GM12801 (cell line): ENCODE data around the gene TRABD2B.

ENCODE experiments used
- TF ChIP-seq, protein P1 (sequence below): IDR thresholded peaks from one replicate; pipeline ENCODE4 v1.5.1; 2011; ENCODE audit warnings: control low read depth; ENCODE audit not compliant: insufficient read length; ENCODE audit errors: extremely low read depth

Gene TRABD2B

DNA sequence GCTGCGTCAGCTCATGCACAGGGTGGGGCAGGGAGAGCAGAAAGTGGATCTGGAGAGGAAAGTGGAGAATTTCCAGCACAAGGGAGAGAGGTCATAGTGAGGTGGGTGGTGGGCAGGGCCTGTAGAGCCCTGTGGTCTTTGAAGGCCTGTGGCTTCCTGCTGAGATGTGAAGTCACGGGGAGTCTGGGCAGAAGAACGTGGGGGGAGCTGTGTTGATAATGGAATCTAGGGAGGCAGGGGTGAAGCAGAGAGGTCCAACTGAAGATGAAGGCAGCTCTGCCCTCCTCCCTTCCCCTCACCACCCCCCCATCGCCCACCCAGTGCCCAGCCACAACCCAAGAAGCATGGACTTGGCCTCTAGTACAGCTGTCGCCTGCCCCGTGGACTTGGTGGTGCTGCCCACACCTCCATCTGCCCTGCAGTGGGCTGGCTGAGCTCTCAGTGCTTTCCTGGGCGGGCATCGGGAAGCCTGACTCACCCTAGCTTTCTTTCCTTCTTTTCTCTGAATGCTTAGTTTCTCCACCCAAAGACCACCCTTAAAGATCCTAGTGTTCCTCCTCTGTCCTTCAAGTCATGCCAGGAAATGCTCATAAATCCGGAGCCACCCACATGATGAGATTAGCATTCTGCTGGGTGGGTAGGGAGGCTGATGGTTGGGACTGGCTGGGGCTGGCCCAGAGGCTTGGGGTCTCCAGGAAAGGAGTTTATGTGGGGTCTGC lies 186.1 kb downstream of the TRABD2B start:
- TF ChIP-seq, protein P1, sequence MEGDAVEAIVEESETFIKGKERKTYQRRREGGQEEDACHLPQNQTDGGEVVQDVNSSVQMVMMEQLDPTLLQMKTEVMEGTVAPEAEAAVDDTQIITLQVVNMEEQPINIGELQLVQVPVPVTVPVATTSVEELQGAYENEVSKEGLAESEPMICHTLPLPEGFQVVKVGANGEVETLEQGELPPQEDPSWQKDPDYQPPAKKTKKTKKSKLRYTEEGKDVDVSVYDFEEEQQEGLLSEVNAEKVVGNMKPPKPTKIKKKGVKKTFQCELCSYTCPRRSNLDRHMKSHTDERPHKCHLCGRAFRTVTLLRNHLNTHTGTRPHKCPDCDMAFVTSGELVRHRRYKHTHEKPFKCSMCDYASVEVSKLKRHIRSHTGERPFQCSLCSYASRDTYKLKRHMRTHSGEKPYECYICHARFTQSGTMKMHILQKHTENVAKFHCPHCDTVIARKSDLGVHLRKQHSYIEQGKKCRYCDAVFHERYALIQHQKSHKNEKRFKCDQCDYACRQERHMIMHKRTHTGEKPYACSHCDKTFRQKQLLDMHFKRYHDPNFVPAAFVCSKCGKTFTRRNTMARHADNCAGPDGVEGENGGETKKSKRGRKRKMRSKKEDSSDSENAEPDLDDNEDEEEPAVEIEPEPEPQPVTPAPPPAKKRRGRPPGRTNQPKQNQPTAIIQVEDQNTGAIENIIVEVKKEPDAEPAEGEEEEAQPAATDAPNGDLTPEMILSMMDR: no peak

DNA sequence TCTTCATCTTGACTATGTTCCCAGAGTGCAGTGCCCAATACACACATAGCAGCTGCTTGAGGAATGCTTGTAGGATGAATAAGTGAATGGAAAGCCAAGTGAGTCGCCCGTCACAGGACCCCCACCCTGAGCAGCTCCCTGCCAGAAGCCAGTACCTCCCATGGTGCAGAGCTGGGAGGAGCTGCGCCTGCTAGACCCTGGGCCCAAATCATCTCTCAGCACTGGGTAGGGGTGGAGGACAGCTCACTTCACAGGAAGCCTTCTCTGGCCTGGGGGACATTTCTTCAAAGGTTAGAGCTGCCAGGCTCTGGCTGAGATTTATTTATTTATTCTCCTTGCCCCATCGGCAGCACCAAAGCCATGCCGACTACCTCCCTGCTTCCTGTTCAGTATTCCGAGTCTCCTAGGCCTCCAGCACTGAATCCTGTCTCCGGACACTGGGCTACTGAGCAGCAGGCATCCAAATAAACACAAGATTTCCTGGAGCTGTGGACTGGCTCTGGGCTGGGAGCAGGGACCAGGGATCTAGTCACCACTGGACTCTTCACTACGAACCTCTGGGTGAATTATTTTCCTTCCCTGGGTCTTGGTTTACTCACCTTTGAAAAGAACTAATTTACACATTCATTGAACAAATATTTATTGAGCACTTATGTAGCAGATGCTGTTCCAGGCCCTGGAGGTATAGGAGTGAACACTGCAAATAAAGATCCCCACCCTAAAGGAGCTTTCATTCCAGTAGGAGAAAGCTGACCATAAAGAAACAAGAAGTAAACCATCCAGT lies 187.7 kb downstream of the TRABD2B start:
- TF ChIP-seq, protein P1: no peak

DNA sequence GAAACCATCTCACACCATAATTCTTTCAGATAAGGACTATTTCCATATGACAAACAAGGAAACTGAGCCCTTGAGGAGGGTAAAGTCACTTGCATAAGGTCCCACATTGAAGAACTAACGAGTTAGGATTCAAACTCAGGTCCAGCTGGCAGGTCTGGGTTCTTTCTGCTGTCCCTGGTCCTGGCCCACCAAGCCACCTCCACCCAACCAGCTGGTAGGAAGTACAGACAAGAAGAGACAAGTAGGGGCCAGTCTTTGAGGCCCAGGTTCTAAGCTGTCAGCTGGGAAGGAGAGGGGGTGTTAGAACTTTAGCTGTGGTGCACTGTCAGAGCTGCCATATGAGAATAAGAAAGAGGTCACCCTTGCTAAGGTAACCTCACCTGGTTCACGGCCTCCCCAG lies 188.6 kb downstream of the TRABD2B start:
- TF ChIP-seq, protein P1: no peak

DNA sequence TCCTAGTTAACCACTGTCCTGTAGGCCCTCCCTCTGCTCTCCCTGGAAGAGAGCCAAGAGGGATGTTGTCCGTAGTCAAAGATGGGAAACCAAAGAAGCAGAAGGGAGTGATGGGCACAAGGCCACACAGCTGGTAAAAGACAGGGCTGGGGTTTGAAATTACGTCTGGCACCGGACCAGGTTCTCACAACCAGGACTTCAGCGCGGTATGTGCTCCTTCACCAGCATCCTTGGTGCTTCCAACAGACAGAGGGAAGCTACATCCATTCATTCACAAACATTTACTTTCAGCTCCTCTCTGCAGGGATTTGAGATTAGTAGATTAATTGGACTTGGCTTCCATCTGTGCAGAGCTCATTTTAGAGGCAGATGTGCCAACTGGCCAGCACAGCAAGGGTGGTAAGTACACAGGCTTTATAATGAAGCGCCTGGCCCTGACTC lies 191.2 kb downstream of the TRABD2B start:
- TF ChIP-seq, protein P1: no peak

DNA sequence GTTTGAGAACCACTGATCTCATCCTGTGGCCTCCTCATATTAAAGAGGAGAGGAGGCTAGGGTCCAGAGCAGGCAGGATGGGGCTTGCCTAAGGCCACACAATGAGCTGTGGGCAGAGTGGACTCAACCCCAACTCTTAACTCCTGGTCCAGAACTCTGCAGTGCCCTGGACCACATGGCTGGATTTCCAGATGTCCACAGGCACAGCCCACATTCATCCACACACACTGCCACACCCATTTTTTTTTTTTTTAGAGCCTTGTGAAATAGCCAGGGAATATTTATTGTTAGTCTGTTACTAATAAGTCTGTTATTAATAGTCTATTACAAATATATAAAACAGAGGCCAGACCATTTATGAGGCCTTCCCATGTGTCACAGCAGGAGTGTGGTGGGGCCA lies 192.2 kb downstream of the TRABD2B start:
- TF ChIP-seq, protein P1: no peak

DNA sequence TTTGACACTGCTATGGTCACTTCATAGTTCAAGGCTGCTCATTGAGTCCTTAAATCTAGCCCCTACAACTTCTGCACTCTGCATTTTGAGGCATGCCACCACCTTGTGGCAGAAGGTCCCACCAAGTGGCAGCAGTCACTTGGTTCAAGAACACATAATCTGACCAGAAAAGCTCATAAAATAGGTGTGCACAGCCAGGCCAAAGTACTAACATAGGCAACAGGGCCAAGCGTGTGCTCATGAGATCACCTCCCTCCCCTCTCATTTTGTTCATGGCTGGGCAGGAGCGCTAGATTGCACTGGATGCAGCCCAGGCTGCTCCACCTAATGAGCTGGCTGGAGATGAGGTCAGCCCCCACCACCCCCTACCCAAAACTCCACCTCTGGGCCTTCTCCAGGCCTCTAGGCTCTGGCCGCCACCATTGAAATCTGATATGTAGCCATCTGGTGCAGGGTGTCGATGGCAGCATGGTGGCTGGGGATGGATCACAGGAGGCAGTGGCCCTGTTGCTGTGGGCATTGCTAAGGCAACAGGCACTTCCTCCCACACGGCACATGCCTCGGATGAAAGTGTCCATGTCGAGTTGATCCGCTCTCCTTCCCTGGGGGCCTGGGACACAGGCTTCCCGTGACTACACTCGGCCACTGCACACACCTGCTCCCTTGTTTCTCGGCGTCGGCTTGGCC lies 193.2 kb downstream of the TRABD2B start:
- TF ChIP-seq, protein P1: no peak

DNA sequence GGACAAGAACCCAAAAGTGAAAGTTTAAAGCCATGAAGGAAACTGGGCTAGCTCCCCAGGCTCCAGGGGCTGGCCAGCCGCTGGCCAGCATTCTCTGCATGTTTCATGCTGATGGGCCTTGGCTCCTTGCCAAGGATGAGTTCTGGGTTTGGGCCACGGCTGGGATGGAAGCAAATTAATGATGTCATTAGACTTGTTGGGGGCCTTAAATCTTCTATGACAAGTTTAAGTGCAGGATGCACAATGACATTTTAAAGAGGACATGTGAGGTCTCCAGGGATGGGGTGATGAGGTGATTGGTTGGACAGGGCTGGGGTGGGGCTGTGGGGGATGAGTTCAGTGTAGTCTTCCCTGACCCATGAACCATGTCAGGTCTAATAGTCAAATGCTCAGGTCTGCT lies 199.6 kb downstream of the TRABD2B start:
- TF ChIP-seq, protein P1: no peak
